ENCODE data around the gene TMED4.

DNA sequence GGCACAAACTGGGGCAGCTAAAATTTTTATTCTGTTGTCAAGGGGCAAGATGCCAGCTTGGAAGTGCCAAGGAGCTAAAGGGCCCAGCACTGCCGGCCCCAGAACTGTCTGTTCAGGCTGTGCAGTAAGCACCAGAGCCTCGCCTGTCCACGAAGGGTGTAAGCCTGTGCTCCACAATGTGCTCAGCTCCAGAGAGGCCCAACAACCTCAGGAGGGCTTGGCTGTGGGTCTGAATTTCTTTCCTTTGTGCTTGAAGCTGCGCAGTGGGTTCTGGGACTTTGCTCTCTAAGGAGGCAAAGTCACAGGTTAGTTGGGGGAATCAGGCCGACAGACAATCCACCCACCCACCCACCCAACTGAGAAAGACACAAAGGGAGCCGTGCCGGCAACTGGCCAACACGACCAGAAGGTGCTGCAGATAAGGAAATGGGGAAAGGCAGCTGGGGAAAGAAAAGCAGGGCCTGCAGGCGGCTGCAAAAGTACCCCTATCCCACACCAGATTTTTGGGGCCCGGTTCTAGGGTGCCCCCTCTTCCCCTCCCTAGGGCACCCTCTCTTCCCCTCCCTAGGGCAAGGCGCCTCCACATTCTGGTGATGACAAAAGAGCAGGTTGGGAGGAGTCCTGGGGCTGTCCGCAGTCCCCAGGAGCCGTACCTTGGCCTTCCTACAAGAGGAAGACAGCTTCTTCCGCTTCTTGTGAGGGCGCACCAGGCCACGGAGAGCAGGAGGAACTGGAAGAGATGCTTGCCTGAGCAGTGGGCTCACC, 16.1 kb downstream of the TMED4 start:
- TF ChIP-seq CTCF (IDR thresholded peaks at IDR 0.05) (no peak), EZH2phosphoT487 (IDR thresholded peaks at IDR 0.05) (no peak), EZH2 (IDR thresholded peaks at IDR 0.05) (no peak)

Measured in neural progenitor cell (in vitro differentiated cells).